CD1c-positive myeloid dendritic cell (primary cell): ENCODE data around the gene ZNF613.
A peak's percentile ranks its signal among the peaks of the same experiment; 100 is the strongest.
"Not testable (repeated sequence)": the region's sequence is repeated elsewhere in the genome, so short reads cannot be mapped to it uniquely, and the experiment has no call there.

Experiments used
- DNase-seq: peaks from one replicate; pipeline ENCODE4 v3.0.0-alpha.2; 2016; ENCODE audit errors: extremely low spot score

The ZNF613 gene

DNA sequence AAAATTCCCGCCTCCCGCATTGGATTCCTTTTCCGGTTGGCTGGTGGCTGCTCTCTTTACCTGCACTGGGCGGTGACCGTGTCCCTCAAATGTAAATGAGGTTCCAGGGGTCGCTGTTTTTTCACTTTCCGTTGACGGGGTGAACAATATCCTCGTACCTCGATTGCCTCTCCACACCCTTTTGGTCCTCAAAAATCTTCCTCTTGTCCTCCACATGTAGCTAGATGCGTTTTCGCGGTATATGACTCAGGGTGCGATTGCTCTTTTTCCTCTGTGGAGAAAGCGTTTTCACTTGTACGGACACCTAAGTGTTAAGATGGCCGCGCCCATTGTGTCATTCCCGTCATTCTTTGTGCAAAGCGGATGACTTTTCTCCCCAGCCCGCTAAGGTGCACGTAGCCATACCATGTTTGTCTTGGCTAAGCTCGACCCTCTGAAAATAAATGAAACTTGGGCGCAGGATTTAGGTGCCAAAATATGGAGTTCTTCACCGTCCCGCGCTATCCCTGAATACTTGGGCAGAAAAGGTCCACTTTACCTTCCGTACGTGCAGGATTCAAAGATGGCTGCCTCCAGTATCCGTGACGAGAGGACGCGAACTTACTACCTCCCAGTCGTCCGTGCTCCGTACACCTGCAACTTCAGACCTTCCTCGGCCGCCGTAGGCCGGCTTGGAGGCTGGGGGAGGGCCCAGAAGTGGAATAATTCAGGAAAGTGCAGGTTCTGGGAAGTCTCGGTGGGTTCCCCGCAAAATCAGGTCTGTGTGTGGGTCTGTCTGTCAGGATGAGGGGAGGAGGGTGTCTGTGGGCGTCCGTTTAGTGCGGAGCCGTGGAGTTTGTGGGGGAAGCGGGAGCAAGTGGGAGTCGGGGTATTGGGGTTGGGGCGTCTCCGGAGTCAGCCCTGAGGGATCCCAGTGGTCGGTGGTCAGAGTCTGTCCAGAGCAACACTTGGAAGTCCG lies at the start of gene ZNF613:
Gene ZNF613 (plus strand): TSS at position 689 of the 958 bp plus-strand sequence. CDS start 8,749 bp downstream, outside the sequence.
- DNase-seq = peak; percentile 90

DNA sequence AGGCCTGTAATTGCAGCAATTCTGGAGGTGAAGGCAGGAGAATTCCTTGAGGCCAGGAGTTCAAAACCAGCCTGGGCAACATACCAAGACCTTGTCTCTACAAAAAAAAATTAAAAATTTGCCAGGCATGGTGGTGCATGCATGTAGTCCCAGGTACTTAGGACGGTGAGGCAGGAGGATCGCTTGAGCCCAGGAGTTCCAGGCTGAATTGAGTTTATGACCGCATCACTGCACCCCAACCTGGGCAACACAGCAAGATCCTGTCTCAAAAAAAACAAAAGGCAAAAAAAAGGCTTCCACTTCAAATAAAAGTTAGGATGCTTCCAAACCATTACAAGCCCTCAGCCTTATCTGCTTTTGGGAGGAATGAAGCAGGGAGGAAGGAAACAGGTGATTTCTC lies 44.8 kb upstream of the ZNF613 start:
- no peak for DNase-seq

DNA sequence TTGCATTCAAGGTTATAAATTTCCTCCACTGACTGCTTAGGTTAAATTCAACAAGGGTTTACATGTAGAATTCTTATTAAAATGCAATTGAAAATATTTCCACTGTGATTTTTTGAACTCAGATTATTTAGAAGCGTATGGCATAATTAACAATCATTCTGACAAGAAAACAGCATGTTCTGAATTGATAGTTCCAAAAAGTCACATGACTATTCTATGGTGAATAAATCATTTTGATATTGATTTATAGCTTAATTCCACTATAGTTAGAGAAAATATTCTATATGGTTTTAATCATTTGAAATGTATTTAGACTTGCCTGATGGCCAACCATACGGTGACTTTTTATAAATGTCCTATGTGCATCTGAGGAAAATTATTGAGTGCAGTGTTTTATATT lies 42.6 kb upstream of the ZNF613 start:
- DNase-seq = no peak

DNA sequence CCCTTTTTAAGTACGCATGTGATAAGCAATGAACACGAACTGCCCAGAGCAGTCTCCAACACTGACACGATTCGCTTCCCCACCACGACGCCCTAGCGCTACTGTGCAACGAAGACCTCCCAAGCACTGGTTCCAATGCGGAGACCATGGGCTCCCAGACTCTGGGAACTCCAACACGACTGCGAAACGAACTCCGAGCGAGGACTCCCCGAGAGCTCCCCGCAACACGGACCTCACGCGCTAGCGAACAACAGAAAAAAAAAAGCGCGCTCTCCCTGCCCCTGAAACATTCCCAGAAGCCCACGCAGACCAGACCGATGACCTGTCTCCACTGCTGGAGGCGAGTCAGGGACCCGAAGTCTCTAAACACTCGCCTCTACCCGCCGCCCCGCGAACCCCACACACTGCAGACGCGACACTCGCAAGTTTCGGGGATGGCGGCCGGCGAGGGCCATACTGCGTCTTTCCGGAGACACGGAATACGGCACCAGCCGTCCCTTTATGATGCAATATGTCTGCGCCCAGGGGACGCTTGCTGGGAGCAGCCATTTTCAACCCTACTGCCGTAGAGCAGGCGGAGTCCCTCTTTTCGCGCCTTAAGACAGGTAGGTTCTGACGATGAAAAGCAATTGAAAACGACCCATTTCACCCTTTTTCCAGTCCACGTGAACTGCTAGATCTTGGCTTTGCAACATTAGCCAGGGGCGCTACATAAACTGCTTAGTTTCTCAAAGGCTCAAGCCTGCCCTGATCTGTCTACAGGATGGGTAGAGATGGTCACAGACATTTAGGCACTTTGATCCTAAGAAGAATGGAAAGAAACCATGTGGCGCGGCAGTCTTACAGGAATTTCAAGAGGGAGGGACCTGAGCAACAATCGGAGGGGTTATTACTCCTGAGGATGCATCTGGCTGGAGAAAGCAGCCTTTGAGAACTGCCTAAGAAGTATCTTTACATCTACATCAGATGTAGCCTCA lies 39.5 kb upstream of the ZNF613 start, which contains the start of gene ZNF577:
Gene ZNF577 (minus strand): TSS at position 430 of the 977 bp plus-strand sequence. CDS start 7,569 bp downstream, outside the sequence.
- peak; percentile 85 for DNase-seq

DNA sequence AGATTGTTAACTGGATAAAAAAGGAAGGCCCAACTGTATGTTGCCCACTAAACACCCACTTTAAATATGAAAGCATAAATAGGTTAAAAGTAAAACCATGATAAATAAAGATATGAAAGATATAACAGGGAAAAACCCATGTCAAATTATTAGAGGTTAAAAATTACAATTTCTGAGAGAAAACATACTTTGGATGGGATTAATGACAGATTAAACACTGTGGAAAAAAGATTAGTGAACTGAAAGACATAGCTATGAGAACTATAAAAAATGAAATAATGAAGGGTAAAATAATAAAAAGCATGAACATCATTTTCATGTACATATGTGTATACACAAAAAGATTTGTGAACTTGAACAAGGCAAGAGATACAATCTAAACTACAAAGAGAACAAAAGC lies 37.3 kb upstream of the ZNF613 start:
- DNase-seq = no peak

DNA sequence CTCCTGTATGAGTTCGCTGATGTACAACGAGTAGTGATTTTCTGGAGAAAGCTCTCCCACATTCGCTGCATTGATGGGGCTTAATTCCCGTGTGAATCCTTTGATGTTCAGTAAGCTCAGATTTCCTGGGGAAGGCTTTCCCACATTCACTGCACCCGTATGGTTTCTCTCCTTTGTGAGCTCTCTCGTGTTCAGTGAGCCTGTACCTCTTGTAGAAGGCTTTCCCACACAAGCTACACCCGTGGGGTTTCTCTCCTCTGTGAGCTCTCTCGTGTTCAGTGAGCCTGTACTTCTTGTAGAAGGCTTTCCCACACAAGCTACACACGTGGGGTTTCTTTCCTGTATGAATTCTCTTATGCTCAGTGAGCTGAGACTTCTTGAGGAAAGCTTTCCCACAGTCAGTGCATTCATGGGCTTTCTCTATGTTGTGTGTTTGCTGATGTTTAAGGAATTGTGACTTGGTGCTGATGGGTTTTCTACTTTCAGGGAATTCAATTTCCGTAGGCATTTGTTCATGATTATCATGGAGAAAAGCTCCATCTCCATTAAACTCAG lies 36.0 kb upstream of the ZNF613 start:
- DNase-seq = no peak

DNA sequence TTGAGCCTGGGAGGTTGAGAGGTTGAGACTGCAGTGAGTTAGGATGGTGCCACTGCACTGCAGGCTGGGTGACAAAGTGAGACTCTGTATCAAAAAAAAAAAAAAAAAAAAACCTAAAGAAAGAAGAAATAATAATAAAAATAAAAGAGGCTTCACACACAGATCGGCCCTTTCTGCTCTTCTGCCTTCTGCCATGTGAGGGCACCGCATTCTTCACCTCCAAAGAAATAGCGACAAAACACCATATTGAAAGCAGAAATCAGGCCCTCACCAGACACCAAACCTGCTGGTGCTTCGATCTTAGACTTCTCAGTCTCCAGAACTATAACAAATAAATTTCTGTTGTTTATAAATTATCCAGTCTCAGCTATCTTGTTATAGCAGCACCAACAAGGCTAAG lies 25.4 kb upstream of the ZNF613 start:
- DNase-seq = no peak

DNA sequence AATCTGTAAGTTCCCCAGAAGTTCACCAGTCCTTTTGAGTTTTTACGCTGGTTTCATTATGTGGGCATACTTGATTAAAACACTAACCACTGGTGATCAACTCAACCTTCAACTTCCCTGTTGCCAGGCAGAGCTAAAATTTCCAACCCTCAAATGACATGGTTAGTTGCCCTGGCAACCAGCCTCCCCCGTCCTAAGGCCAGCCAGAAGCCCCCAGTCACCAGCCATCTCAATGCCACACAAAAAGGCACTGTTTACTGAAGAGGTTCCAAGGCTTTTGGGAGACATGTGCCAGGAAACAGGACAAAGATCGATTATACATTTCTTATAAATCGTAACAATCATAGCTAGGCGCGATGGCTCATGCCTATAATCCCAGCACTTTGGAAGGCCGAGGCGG lies 24.1 kb upstream of the ZNF613 start:
- no peak for DNase-seq

DNA sequence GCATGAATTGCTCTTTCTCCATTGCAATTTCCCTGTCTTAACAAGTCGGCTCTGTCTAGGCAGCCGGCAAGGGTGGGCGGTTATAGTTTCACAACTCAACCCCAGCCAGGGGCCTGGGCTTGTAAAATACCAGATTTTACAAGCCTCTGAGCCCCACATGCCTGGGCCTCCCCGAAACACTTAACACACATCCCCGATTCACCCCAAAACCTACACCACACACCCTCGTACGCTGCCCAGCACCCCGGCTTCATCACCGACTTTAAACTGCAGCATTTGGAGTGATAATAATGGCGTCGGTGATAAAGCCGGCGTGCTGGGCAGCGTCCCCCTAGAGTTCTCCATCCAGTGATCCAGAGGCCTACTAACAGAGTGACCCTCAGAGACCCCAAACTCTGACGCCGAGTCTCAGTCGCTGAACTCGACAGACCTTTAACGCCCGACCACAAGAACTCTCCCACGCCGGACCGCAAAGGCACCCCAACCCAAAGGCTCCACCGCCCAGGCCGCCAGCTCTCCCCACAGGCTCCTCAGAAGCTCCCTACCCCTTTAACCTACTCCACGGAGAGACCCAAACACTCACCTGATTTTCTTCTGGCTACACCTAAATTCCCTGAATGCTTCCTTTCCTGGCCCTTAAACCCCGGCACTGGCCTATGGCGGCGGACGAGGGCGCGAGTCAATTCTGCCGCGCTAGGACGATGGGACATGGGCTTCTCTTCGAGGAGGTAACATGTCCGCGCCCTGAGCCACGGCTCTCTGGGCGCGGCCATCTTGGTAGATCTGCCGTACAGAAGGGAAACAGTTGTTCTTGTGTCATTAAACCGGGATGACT lies 22.7 kb upstream of the ZNF613 start, which contains the start of gene ZNF649:
Gene ZNF649 (minus strand): TSS at position 687 of the 835 bp plus-strand sequence. CDS start 4,910 bp downstream, outside the sequence.
- peak; percentile 93 for DNase-seq

DNA sequence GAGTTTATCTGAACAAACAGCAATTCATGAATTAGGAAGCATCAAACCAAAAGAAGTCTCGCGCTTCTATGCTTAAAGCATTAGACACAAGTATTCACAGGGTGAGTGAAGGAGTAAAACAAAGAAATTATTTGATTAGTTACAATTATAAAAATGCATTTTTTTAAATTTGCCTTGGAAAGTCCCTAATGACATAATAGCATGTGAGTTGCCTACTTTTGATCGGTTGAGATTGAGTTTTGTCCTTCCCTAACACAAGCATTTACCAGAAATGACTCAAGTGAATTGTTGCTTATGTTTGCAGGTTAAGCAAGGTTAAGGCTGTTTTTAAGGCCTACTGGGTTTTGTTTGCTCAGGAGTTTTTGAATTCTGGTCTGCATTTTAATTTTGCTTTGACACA lies 22.1 kb upstream of the ZNF613 start:
- no peak for DNase-seq

DNA sequence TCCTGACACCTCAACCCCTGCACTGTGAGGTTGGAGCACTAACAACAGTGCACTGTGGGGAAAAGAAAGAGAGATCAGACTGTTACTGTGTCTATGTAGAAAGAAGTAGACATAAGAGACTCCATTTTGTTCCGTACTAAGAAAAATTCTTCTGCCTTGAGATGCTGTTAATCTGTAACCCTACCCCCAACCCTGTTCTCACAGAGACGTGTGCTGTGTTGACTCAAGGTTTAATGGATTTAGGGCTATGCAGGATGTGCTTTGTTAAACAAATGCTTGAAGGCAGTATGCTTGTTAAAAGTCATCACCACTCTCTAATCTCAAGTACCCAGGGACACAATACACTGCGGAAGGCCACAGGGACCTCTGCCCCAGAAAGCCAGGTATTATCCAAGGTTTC lies 21.6 kb upstream of the ZNF613 start:
- DNase-seq = not testable (repeated sequence)

DNA sequence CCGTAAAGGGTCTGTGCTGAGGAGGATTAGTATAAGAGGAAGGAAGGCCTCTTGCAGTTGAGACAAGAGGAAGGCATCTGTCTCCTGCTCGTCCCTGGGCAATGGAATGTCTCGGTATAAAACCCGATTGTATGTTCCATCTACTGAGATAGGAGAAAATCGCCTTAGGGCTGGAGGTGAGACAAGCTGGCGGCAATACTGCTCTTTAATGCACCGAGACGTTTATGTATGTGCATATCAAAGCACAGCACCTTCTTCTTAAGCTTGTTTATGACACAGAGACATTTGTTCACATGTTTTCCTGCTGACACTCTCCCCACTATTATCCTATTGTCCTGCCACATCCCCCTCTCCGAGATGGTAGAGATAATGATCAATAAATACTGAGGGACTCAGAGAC lies 21.2 kb upstream of the ZNF613 start:
- not testable (repeated sequence) for DNase-seq

DNA sequence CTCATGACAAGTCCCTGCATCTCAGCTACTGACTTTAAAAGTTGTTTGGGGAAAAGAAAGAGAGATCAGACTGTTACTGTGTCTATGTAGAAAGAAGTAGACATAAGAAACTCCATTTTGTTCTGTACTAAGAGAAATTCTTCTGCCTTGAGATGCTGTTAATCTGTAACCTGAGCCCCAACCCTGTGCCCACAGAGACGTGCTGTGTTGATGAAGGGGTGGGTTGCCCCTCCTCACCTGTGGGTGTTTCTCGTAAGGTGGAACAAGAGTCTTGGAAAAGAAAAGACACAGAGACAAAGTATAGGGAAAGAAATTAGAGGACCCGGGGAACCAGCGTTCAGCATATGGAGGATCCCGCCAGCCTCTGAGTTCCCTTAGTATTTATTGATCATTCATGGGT lies 19.3 kb upstream of the ZNF613 start:
- DNase-seq = not testable (repeated sequence)

DNA sequence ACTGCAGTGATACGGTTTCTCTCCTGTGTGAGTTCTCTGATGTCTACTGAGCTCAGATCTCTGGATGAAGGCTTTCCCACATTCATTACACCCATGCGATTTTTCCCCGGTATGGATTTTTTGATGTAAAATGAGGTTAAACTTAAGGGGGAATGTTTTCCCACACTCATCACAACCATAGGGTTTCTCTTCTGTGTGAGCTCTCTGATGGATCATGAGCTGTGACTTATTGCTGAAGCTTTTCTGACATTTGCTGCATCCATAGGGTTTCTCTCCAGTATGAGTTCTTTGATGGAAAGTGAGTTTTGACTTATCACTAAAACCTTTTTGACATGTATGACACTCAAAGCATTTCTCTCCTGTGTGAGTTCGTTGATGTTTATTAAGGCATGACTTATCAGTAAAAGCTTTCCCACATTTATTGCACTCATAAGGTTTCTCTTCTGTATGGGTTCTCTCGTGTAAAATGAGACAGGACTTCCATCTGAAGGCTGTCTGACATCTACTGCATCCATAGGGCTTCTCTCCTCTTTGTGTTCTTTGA lies 11.9 kb upstream of the ZNF613 start:
- DNase-seq = no peak

DNA sequence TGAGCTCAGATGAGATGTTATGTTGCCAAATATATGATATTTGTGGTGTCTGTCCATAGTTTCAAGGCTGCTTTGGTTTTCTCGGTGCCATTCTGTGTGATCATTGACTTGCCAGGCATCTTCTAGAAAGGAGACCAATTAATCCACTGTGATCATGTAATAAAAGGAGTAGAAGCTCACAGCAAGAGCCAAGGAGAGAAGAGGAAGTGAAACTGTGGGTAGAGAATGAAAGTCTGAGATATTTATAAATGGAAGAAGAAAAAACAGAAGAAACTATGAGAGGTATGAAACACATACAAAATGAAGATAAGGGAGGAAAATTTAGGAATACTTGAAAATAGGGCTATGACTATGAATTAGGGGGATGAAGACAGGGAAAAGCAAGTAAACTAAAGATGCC lies 11.1 kb upstream of the ZNF613 start:
- DNase-seq = no peak

DNA sequence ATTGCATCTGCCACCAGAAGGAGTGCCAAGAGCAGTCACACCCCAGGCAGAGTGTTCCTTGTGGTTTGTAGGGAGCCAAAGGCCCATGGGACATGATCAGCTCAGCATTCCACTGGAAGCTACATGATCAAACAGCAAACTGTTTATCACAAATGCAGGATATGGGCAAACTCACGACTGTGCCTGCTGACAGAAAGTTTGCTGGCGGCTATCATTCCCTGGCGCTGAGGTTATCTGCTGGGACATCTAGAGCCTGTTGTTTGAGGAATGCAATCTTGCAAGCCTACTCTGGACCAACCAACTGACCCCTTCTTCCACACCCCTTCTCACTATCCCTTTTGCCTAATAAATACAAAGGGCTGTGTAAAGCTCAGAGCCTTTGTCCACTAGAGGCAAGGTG lies 7.7 kb upstream of the ZNF613 start:
- no peak for DNase-seq

DNA sequence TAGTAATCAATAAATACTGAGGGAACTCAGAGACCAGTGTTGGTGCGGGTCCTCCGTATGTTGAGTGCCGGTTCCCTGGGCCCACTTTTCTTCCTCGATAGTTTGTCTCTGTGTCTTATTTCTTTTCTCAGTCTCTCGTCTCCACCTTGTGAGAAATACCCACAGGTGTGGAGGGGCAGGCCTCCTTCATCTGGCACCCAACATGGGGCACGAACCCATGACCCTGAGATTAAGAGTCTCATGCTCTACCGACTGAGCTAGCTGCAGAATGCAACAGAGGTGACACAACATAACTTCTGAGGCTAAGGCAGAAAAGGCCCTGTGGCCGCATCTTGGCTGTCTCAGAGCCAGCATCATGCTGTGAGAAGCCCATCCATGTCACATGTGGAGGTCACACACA lies 5.3 kb upstream of the ZNF613 start:
- DNase-seq = no peak

DNA sequence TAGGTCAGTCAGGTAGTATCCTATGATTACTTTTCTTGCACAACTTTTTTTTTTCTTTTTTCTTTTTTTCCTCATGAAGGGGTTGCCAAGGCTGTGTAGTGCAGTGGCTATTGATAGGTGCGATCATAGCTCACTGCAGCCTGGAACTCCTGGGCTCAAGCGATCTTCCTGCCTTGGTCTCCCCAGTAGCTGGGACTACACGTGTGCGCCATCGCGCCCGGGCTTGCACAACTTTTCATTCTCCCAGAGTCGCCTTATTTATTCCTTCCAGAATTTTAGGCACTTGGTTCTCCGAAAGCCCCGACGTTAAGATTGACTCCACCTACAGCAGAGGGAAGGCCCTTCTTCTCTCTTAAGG lies 867 bp upstream of the ZNF613 start:
- no peak for DNase-seq

DNA sequence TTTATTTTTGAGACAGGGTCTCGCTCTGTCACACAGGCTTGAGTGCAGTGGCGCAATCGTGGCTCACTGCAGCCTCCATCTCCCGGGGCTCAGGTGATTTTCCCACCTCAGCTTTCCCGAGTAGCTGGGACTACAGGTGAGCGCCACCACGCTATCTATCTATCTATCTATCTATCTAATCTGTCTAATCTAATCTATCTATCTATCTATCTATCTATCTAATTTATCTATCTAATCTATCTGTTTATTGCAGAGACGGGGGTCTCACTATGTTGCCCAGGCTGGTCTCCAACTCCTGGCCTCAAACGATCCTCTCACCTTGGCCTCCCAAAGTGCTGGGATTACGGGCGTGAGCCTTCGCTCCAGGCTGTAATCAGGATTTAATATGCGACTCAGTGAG lies 587 bp downstream of the ZNF613 start:
- no peak for DNase-seq

DNA sequence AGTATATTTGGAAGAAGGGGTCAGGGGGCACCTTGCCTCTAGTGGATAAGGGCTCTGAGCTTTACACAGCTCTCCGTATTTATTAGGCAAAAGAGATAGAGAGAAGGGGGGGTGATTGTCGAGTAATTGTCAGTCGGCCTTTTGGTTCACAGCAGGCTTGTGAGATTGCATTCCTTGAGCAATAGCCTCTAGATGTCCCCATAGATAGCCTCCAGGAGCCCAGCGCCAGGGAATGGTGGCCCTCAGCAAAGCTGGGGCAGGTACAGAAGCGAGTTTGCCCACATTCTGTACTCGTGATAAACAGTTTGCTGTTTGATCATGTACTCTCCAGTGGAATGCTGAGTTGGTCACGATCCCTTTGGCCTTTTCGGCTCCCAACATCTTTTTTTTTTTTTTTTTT lies 4.6 kb downstream of the ZNF613 start:
- DNase-seq = no peak

DNA sequence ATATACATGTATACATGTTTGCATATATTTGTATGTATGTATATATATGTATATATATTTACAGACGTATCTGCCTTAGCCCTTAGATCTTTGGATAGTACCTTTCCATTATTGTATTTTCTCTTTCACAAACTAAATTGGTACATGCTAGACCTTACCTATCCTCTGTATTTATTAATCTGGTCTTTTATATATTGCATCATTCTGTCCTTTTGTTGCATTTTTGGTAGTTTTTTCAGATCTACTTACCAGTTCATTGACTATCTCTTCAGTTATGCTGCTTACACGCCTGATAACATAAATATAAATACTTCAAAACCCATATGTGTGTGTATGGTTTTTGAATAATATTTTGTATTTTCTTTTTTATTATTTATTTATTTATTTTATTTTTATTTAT lies 11.7 kb downstream of the ZNF613 start:
- no peak for DNase-seq
